GM18507 (cell line): ENCODE measurements around the gene EDN3.

Experiments
- DNase-seq: peaks from one replicate; pipeline ENCODE4 v3.0.0; 2011; ENCODE audit warnings: low read depth; ENCODE audit not compliant: insufficient read length; ENCODE audit errors: extremely low spot score
- FAIRE-seq: peaks from 2 replicates; lab custom pipeline; 2011; peaks lifted over from hg19 to GRCh38; lab: Jason Lieb, UNC

Gene EDN3

GRCh38 chr20:59300333-59301081 is at the start of gene EDN3:
Gene EDN3 (plus strand): TSS chr20:59300611. CDS start chr20:59300813, 202 bp downstream.
- DNase-seq (no peak), FAIRE-seq (no peak)

GRCh38 chr20:59253325-59253724 is 47.1 kb upstream of the EDN3 start:
- no peak for DNase-seq
- FAIRE-seq: no peak

- DNase-seq (no peak), FAIRE-seq (no peak)
Measured at GRCh38 chr20:59253779-59254319, 46.6 kb upstream of the EDN3 start.

- FAIRE-seq (no peak), DNase-seq (no peak)
Measured at GRCh38 chr20:59255256-59255655, 45.2 kb upstream of the EDN3 start.

GRCh38 chr20:59258221-59258621 is 42.2 kb upstream of the EDN3 start:
- DNase-seq: no peak
- no peak for FAIRE-seq

- DNase-seq (no peak), FAIRE-seq (no peak)
Measured at GRCh38 chr20:59259946-59260345, 40.5 kb upstream of the EDN3 start.

- DNase-seq (no peak), FAIRE-seq (no peak)
Measured at GRCh38 chr20:59265298-59265697, 35.1 kb upstream of the EDN3 start.

- DNase-seq (no peak), FAIRE-seq (no peak)
Measured at GRCh38 chr20:59268870-59269269, 31.5 kb upstream of the EDN3 start.

GRCh38 chr20:59269411-59270025 is 30.9 kb upstream of the EDN3 start:
- DNase-seq: no peak
- FAIRE-seq: no peak

GRCh38 chr20:59270380-59270779 is 30.0 kb upstream of the EDN3 start:
- FAIRE-seq (no peak), DNase-seq (no peak)

- DNase-seq (no peak), FAIRE-seq (no peak)
Measured at GRCh38 chr20:59273739-59274357, 26.6 kb upstream of the EDN3 start.

GRCh38 chr20:59276938-59277337 is 23.5 kb upstream of the EDN3 start:
- no peak for FAIRE-seq
- no peak for DNase-seq

GRCh38 chr20:59284470-59284869 is 15.9 kb upstream of the EDN3 start:
- DNase-seq: no peak
- FAIRE-seq: no peak

GRCh38 chr20:59289994-59290393 is 10.4 kb upstream of the EDN3 start:
- no peak for DNase-seq
- FAIRE-seq: no peak

- DNase-seq (no peak), FAIRE-seq (no peak)
Measured at GRCh38 chr20:59291740-59292383, 8.5 kb upstream of the EDN3 start.

- DNase-seq (no peak), FAIRE-seq (no peak)
Measured at GRCh38 chr20:59295531-59295930, 4.9 kb upstream of the EDN3 start.

GRCh38 chr20:59297686-59298085 is 2.7 kb upstream of the EDN3 start:
- FAIRE-seq: no peak
- no peak for DNase-seq

GRCh38 chr20:59299945-59300332 is 472 bp upstream of the EDN3 start:
- DNase-seq (no peak), FAIRE-seq (no peak)

- FAIRE-seq (no peak), DNase-seq (no peak)
Measured at GRCh38 chr20:59301343-59302007, 1.1 kb downstream of the EDN3 start.
